ENCODE data around the gene DNASE2.
"Not testable (repeated sequence)": the region's sequence is repeated elsewhere in the genome, so short reads cannot be mapped to it uniquely, and the experiment has no call there.

The DNASE2 gene

DNA sequence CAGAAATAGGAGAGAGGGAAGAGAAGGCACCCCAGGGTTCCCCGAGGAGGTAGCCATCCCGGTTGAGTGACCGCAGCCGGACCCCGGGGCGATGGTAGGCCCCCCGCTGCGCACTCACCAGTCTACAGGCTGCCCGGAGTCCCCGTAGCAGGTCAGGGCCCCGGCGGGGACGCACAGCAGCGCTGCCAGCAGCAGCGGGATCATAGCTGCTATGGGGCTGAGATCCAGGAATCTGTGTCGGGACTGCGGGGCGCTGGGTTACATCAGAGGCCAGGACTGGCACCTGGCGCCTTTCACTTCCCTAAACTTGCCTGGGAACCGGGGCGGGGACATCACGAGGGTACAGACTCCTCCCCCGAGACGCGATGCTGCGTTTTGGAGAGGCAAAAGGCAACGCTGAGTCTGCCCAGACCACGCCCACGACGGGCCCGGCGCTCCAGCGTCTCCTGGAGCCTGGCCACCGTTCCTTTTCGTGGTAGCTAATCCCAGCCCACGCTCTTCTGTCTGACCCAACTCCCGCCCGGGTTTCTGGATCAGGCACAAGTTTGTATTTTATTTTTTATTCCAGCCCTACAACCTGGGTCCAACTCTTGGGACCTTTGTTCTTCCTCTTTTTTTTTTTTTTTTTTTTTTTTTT lies at the start of gene DNASE2:
Gene DNASE2 (minus strand): TSS at position 278 of the 637 bp plus-strand sequence. CDS start 74 bp downstream, at position 204.
- peak; percentile 79 for DNase-seq (ENCODE audit: low read depth)

- no peak for DNase-seq (ENCODE audit: low read depth)
These were observed 48.9 kb upstream of the DNASE2 start for GRCh38 chr19:12930002-12930645.

DNA sequence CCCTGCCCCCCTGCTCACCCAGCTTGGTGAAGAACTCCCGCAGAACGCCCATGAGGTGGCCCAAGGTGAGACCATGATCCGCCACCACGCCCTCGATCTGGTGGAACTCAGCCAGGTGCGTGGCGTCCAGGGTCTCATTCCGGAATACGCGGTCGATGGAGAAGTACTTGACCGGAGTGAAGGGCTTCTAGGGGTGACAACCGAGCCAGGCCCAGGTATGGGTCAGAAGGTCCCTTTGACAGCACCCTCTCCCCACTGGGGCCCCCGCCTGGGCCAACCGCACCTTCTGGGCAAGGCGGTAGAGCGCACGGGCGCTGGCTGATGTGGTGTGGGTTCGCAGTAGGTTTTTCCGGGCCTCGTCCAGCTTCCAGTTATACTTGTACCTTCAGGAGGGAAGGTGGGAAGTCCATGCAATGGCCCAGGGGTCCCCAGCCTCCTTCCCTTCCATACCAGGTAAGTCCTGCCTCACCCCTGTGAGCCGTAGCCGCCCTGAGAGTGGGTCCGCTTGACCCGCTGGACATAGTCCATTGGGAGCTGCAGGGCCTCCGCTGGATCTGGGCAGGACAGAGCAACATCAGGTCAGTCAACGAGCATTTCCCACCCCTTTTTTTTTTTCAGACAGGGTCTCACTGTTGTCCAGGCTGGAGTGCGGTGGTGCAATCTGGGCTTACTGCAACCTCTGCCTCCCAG lies 43.5 kb upstream of the DNASE2 start:
- DNase-seq (ENCODE audit: low read depth) = no peak

DNA sequence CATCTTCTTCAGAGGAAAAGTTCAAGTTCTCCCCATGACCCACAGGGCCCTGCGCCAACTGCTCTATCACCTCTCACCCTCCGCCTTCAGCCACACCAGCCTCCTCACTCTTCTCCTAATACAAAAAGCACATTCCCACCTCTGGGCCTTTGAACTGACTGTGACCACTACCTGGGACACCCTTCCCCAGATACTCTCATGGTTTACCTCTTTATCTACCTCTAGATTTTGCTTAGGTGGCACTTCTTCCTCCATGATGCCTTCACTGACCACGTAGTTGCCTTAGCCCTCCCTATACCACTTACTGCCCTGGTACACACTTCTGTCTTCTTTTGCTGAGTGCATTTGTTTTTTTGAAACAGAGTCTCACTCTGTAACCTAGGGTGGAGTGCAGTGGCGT lies 41.7 kb upstream of the DNASE2 start:
- DNase-seq (ENCODE audit: low read depth) = no peak

DNA sequence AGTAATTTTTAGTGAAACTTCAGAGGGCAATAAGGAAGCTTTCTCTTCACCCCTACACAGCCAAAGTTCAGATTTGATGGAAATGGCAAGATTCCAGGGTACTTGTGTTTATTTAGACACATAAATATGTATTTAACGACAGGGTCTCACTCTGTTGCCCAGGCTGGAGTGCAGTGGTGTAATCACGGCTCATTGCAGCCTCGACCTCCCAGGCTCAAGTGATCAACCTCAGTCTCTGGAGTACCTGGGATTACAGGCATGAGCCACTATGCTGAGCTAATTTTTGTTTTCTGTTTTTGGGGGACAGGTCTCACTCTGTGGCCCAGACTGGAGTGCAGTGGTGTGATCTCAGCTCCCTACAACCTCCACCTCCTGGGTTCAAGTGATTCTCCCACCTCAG lies 39.8 kb upstream of the DNASE2 start:
- DNase-seq (ENCODE audit: low read depth) = no peak

- DNase-seq (ENCODE audit: low read depth) = no peak
These were observed 37.0 kb upstream of the DNASE2 start for GRCh38 chr19:12918253-12918652.

DNA sequence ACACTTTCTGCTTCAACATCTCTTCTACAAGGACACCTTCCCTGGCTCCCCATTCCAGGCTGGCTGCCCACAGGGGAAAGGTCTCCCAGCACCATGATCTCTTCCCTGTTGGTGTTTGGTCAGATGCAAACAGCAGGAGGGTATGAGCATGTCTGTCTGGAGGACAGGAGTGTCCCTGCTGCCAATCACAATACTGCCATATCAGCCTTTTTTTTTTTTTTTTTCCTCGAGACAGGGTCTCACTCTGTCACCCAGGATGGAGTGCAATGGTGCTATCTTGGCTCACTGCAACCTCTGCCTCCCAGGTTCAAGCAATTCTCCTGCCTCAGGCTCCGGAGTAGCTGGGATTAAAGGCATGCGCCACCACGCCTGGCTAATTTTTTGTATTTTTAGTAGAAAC lies 34.6 kb upstream of the DNASE2 start:
- DNase-seq (ENCODE audit: low read depth) = not testable (repeated sequence)

DNA sequence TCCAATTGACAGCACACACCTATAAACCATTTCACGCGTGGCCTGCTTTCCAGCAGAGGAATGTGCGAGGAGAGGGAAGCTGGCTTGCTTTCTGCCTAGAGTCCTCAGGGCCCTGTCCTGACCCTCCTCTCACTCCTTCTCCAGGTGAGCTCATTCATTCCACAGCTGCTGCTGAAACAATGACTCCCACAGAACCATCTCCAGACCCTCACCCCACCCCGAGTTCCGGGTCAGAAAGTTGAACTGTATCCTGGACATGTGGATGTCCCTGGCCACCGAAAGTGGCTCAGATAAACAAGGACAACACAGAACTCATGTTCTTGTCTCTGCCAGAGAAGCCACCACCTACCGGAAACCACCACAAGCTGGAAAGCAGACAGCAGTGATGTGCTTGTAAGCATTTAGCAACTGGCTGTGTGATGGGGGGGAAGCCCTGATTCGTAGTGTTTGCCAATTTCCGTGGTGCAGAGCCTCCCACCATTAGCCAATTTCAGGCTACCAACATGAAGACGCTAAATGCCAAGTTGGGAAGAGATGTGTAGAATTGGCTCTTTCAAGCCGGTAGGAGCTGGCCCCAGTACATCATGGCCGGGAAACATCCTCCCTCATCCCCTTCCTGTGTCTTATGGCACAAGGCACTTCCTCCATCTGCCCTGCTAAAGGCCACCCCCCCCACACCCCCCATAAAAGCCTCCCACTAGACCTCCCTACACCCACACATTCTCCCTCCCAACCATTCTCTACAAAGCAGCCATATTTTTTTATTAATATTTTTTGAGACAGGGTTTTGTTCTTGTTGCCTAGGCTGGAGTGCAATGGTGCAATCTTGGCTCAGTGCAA lies 32.8 kb upstream of the DNASE2 start:
- peak; percentile 22 for DNase-seq (ENCODE audit: low read depth)

DNA sequence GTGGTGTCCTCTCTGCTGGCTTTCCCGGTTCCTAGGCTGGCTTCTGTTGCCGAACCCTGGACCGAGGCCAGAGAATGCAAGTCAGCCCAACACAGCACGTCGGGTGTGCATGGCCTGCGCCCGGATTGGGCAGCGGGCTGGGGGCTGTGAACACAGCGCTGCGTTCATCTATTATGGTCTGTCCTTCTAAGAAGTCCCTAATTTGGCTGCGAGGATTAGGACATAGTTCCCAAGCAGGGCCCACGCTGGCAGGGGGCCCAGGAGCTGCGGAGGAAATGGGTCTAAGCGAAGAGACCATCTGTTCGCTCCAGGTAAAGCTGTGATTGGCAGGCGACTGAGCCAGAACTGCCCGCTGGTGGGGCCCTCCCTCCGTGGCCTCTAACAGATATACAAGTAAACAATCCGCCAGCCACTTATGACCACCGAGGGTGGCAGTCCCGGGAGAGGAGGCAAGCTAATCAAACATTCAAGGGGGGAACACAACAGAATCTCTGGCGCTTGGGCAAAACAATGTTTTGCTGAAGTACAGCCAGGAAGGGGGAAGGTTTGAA lies 31.8 kb upstream of the DNASE2 start:
- DNase-seq (ENCODE audit: low read depth) = no peak

GRCh38 chr19:12912571-12912970 lies 31.3 kb upstream of the DNASE2 start:
- no peak for DNase-seq (ENCODE audit: low read depth)

GRCh38 chr19:12907166-12907565 lies 25.9 kb upstream of the DNASE2 start:
- no peak for DNase-seq (ENCODE audit: low read depth)

DNA sequence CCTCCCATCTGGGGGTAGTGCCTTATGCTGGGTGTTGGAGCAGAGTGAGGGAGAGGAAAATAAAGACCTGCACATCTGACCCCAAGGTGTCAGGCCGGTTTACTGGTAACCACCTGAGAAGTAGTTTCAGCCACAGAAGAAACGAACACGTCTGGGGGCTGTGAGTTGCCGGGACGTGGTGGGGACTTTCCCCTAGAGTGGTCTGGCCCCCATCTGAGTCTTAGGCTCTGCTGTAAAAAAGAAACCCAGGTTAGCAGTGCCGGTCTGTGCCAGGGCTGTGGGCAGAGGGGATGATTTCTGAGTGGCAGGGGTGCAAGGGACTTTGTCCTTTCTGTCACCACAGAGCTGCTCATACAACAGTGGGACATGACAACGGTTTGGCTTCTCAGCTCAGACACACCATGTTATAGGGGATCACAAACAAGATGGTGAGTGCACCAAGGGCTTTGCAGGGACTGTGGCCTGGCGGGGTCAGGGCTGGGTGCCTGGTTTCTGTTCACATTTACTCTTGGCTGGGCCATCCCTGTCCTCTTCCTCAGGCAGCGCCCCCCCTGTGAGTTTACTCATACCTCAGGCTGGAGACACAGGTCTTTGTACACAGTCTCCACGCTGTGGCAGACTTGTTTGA lies 18.8 kb upstream of the DNASE2 start:
- no peak for DNase-seq (ENCODE audit: low read depth)

DNA sequence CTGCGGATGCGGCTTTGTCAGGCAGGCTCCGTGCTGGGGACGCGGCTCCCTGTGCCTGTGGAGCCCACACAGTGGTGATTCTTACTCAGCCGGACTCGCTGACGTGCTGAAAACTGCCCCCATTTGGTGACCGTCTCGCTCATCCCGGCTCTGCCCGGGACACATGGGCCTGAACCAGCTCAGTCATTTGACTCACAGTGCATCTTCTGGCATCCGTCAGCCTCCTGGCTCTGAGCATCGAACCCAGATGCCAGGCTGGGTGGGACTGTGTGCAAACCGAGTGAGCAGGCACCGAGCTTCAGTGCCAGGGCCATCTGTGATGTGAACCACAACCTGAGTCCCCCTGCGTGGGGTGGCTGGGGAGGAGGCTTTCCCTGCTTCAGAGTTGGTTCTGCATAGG lies 15.2 kb upstream of the DNASE2 start:
- no peak for DNase-seq (ENCODE audit: low read depth)

DNA sequence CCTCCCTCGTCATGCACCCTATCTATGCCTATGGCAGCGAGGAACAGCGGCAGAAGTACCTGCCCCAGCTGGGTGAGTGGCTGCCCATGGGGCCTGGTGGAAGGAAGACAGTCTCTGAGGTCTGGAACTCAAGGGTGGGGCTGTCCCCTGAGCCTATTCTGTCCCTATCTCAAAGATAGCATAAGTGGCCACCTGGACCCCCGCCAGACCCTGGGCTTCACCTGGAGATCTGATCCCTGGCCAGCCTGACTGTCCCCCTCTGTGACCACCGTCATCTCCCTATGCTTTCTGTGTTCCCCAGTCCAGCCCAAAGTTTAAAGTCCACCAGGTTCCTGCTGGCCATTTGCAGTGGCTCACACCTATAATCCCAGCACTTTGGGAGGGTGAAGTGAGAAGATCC lies 12.3 kb upstream of the DNASE2 start:
- DNase-seq (ENCODE audit: low read depth) = no peak

- no peak for DNase-seq (ENCODE audit: low read depth)
These were observed 10.3 kb upstream of the DNASE2 start for GRCh38 chr19:12891553-12892021.

DNA sequence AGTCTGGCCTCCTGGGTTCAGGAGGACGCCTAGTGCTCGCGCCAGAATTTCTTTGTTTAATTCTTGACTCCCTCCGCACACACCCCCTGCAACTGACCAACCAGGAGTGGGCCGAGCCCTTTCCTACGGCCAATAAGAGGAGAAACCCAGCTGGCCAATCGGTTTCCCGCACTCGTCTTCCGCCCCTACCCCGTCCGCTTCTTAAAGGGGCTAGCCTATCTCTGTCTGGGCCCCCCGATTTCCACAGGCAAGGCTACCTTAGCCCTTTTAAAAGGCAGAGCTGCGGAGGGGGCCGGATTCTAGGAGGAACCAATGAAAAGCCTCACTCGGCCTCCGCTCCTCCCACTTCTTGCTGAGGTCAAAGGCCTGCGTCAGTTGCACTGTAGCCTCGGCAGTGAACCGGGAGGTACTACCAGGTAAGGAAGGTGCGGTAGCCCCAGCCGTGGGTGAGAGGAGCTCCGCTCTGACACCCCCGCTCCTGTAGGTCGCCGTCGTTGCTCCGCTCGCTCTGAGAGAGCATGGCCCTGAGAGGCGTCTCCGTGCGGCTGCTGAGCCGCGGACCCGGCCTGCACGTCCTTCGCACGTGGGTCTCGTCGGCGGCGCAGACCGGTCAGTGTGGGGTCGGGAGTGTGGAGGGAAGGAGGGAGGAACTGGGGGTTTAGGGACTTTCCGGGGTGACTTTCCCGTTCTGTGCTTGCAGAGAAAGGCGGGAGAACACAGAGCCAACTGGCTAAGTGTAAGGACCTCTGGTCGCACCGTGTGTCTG lies 9.7 kb upstream of the DNASE2 start, which contains the start of gene GCDH:
Gene GCDH (plus strand): TSS at position 374 of the 766 bp plus-strand sequence. CDS start 145 bp downstream, at position 519.
- DNase-seq (ENCODE audit: low read depth) = peak; percentile 92

- not testable (repeated sequence) for DNase-seq (ENCODE audit: low read depth)
These were observed 9.1 kb upstream of the DNASE2 start for GRCh38 chr19:12890299-12890786.

DNA sequence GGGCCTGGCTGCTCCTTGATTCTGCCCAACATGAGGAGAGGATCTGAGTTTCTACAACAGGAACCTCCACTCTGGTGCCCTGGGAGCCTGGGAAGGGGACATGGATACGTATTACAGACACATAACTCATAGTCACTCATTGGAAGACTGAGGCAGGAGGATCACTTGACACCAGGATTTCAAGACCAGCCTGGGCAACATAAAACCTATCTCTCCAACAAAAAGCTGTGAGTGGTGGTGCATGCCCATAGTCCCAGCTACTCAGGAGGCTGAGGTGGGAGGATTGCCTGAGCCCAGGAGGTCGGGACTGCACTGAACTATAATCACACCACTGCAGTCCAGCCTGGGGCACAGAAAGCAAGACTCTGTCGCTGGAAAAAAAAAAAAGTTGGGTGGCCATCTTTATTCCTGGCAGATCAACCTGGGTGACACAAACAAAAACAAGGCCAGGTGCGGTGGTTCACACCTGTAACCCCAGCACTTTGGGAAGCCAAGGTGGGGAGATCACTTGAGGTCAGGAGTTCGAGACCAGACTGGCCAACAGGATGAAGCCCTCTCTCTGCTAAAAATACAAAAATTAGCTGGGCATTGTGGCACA lies 6.9 kb upstream of the DNASE2 start:
- DNase-seq (ENCODE audit: low read depth) = no peak

- DNase-seq (ENCODE audit: low read depth) = no peak
These were observed 5.9 kb upstream of the DNASE2 start, which contains the start of gene KLF1 for GRCh38 chr19:12886969-12887747. KLF1 (minus strand) TSS chr19:12887201; CDS start chr19:12887140, 61 bp downstream.

Data from activated T-helper 1 cell treated with Interleukin-2 at 50 U/mL for 16 hours (primary cell).